ENCODE data around the gene MICAL2. TPM values are rescaled to one million over a fixed set of nuclear protein-coding genes. Genes with fewer than 3 reads are reported as not detected.

The MICAL2 gene
- total RNA-seq, 1 donor from 2014 or later, result 237 TPM

DNA sequence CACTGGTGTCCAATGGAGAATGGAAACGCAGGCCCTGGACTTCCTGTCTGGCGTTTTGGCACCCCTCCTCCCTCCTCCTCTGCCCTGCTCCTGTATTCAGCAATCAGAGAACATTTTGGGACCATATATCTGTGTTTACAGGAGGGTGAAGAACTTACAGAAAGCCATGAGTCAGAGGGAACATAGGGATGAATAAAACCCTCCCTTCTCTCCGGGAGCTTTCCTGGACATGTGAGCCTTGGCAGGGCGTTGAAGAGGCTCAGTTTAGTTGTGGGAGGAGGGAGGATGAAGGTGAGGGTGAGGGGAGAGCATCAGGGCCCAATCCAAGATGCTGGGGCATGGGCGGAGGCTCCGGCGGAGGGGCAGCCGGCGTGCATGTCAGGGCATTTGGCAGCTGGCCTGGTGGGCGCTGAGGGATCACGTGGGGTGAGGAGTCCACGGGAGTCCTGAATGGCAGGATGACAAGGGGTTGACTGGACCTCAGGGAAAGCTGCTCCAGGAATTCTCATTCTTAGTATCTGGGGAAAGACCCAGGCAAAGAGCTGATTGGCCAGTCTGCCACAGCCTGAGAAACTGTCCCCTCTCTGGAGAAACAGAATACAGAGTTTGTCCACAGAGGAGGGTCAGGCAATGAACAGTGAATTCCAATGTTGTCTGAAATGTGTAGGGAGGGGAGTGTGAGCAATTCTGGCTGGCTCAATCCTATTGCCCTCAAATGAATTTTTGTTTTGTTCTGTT is 28.9 kb downstream of the MICAL2 start:
- no peak for DNase-seq (ENCODE audit: low spot score in 2 of 2)
- Histone ChIP-seq H3K27ac (peak overlapping the region; percentile 88 to 89), H3K27me3 (no peaks in the 10 kb centered on the region), H3K9me3 (no peaks in the 10 kb centered on the region), H3K36me3 (peaks cover 9 to 19% of the 10 kb centered on the region in 2 donors), H3K4me3 (peak overlapping the region in 1 of 2 donors; percentile 0), H3K4me1 (peaks cover 44 to 89% of the 10 kb centered on the region in 2 donors)
- intact Hi-C loops (cut with DNase I), result loop anchor here (2.0 kb wide), 2 partner anchors 17 to 63 kb away; no protein-coding TSS in a partner anchor
- TF ChIP-seq, protein P1, sequence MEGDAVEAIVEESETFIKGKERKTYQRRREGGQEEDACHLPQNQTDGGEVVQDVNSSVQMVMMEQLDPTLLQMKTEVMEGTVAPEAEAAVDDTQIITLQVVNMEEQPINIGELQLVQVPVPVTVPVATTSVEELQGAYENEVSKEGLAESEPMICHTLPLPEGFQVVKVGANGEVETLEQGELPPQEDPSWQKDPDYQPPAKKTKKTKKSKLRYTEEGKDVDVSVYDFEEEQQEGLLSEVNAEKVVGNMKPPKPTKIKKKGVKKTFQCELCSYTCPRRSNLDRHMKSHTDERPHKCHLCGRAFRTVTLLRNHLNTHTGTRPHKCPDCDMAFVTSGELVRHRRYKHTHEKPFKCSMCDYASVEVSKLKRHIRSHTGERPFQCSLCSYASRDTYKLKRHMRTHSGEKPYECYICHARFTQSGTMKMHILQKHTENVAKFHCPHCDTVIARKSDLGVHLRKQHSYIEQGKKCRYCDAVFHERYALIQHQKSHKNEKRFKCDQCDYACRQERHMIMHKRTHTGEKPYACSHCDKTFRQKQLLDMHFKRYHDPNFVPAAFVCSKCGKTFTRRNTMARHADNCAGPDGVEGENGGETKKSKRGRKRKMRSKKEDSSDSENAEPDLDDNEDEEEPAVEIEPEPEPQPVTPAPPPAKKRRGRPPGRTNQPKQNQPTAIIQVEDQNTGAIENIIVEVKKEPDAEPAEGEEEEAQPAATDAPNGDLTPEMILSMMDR (IDR thresholded peaks at IDR 0.05), result no peak

DNA sequence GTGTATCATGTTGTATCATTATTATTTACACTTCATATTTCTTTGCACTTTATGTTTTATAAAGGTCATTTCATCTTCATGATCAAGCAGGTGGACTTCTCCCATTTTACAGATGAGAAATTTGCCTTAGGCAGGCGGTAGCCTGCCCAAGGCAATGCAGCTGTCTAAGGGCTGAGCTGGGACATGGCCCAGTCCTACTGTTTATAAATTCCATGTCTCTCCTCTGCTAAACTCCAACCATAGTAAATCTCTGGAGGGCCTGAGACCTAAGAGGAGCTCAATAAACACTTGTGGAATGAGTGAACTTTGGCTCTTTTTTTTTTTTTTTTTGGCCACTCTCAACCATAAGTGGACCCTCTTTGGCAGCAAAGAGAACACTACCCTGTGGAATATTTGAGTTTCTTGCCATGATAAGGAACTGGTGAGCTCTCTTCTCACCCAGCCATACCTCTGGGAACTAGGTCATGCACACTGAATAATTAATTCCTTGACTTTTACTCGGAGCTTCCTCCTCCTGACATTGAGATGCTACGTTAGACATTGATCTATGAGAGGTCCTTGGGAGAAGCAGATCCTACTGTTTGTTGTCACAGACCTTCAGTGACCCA is 29.9 kb downstream of the MICAL2 start:
- peaks cover 9 to 22% of the 10 kb centered on the region in 2 donors for H3K36me3 ChIP-seq
- peaks cover 50 to 97% of the 10 kb centered on the region in 2 donors for H3K4me1 ChIP-seq
- H3K27me3 ChIP-seq, result no peaks in the 10 kb centered on the region
- peak overlapping the region; percentile 88 to 89 for H3K27ac ChIP-seq
- H3K4me3 ChIP-seq, result peak overlapping the region in 1 of 2 donors; percentile 0
- DNase-seq (ENCODE audit: low spot score in 2 of 2), result no peak
- no peaks in the 10 kb centered on the region for H3K9me3 ChIP-seq
- TF ChIP-seq, protein P1 (IDR thresholded peaks at IDR 0.05), result no peak
- intact Hi-C loops (cut with DNase I), result no loop called here

DNA sequence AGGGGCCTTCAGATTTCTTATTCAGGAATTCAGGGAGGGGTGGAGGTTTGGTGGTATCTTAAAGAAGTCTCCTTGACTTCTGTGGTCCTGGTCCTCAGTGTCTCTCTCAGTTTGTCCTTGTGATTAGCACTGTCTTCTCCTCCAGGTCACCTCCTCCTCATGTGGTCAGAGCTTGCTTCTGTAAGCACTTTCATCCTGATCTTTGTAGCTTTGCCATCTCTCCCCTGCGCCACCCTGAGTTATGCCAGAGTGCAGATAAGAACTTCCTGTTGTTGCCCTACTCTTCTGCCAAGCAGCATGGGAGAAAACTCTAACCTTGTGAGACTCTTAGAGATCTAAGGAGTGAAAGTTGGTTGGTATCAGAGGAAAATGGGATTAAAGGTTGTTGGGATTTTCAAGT is 30.9 kb downstream of the MICAL2 start:
- TF ChIP-seq, protein P1 (IDR thresholded peaks at IDR 0.05), result no peak
- Histone ChIP-seq H3K36me3 (peaks cover 9 to 26% of the 10 kb centered on the region in 2 donors), H3K4me3 (no peak overlapping the region), H3K27ac (peak overlapping the region; percentile 88 to 89), H3K4me1 (peaks cover 41 to 92% of the 10 kb centered on the region in 2 donors), H3K9me3 (no peaks in the 10 kb centered on the region), H3K27me3 (no peaks in the 10 kb centered on the region)
- intact Hi-C loops (cut with DNase I), result no loop called here
- no peak for DNase-seq (ENCODE audit: low spot score in 2 of 2)

DNA sequence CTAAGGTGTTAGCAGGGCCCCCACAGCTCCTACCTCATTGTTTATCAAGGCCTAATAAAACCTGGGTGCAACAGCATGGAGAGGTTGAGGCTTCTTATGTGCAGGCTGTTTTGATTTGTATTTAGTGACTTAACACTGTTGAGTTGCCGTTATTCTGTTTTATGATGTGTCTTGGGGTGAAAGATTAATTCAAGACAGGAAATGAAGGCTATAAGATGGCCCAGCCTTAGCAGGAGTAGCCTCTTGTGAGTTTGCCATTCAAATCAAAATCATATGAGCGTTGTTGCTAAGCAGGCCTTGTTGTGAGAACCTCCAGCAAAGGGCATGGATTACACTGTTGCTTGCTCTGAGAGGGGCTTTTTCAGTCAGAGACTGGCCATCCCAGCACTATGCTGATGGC is 31.8 kb downstream of the MICAL2 start:
- Histone ChIP-seq H3K4me1 (peaks cover 34 to 83% of the 10 kb centered on the region in 2 donors), H3K9me3 (no peaks in the 10 kb centered on the region), H3K4me3 (no peak overlapping the region), H3K27me3 (no peaks in the 10 kb centered on the region), H3K36me3 (peaks cover 9 to 28% of the 10 kb centered on the region in 2 donors), H3K27ac (peak overlapping the region; percentile 88 to 89)
- DNase-seq (ENCODE audit: low spot score in 2 of 2), result no peak
- intact Hi-C loops (cut with DNase I), result no loop called here
- TF ChIP-seq, protein P1 (IDR thresholded peaks at IDR 0.05), result no peak

DNA sequence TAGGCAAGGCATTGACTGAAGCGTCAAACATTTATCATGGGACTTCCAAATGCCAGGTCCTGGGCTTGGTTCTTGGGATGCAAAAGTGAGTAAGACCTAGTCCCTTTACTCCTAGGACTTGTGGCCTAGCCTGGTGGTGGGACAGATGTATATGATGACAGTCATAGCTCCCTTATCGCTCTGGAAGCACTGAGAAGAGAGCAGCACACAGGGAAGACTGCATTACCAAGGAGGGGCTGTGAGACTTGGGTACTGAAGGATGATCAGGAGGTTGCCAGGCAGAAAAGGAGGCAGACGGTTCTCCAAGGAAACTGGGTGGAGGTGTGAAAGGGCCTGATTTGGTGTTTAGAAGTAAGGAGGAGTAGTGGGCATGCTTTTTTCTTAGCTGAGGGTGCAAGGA is 32.5 kb downstream of the MICAL2 start:
- Histone ChIP-seq H3K4me3 (no peak overlapping the region), H3K9me3 (no peaks in the 10 kb centered on the region), H3K36me3 (peaks cover 9 to 30% of the 10 kb centered on the region in 2 donors), H3K27me3 (no peaks in the 10 kb centered on the region), H3K4me1 (peaks cover 31 to 83% of the 10 kb centered on the region in 2 donors), H3K27ac (peak overlapping the region; percentile 88 to 89)
- TF ChIP-seq, protein P1 (IDR thresholded peaks at IDR 0.05), result no peak
- DNase-seq (ENCODE audit: low spot score in 2 of 2), result no peak
- intact Hi-C loops (cut with DNase I), result no loop called here

Measured in ascending aorta (tissue), 2 donors.